Chondrocyte (in vitro differentiated cells): ENCODE data around the gene ARAP1. TPM values are rescaled to one million over a fixed set of nuclear protein-coding genes. Genes with fewer than 3 reads are reported as not detected.

Source experiments
- DNase-seq: peaks from one replicate; pipeline ENCODE4 v3.0.0; 2021; ENCODE audit warnings: mixed read lengths, low spot score
- H3K27ac Mint-ChIP-seq: one replicate; pipeline ENCODE4 v1.8.0; 2021; ENCODE audit warnings: mild to moderate bottlenecking, moderate library complexity, mixed read lengths; ENCODE audit not compliant: unreplicated experiment
- H3K27me3 Mint-ChIP-seq: 2 replicates; pipeline ENCODE4 v1.8.0; 2021; ENCODE audit warnings: low read depth, mixed read lengths
- H3K36me3 Mint-ChIP-seq: 2 replicates; pipeline ENCODE4 v1.8.0; 2021; ENCODE audit warnings: low read depth, mixed read lengths
- H3K4me1 Mint-ChIP-seq: 2 replicates; pipeline ENCODE4 v1.8.0; 2021; ENCODE audit warnings: low read depth, mild to moderate bottlenecking, mixed read lengths
- H3K4me3 Mint-ChIP-seq: one replicate; pipeline ENCODE4 v1.8.0; 2021; ENCODE audit warnings: mild to moderate bottlenecking, moderate library complexity, mixed read lengths; ENCODE audit not compliant: unreplicated experiment
- H3K9me3 Mint-ChIP-seq: 2 replicates; pipeline ENCODE4 v1.8.0; 2021; ENCODE audit warnings: low read depth, mixed read lengths
- long read RNA-seq: library from polyadenylated mRNA; stranded (forward); transcript quantifications from one replicate; pipeline ENCODE4 v2.0.0, GENCODE V29; 2021
- total RNA-seq: library from RNA; stranded (reverse); gene quantifications from 3 replicates; pipeline ENCODE4 v1.2.1, GENCODE V29; 2021
- TF ChIP-seq, protein P1 (sequence below): fragments of 200-600 bp; sonication (generic); IDR thresholded peaks from 2 replicates; pipeline ENCODE4 v1.5.0; 2021; ENCODE audit warnings: antibody characterized with exemption, mild to moderate bottlenecking, moderate library complexity

The ARAP1 gene
- total RNA-seq: 45.3 to 67.4 TPM (median 48.1 TPM) in 3 replicates
- long read RNA-seq, full-length matches to known transcripts: 29 of 101 reads
- long read RNA-seq, partial matches to known transcripts: 33 of 101 reads
- long read RNA-seq, other reads (novel, unspliced or antisense): 39 of 101 reads

DNA sequence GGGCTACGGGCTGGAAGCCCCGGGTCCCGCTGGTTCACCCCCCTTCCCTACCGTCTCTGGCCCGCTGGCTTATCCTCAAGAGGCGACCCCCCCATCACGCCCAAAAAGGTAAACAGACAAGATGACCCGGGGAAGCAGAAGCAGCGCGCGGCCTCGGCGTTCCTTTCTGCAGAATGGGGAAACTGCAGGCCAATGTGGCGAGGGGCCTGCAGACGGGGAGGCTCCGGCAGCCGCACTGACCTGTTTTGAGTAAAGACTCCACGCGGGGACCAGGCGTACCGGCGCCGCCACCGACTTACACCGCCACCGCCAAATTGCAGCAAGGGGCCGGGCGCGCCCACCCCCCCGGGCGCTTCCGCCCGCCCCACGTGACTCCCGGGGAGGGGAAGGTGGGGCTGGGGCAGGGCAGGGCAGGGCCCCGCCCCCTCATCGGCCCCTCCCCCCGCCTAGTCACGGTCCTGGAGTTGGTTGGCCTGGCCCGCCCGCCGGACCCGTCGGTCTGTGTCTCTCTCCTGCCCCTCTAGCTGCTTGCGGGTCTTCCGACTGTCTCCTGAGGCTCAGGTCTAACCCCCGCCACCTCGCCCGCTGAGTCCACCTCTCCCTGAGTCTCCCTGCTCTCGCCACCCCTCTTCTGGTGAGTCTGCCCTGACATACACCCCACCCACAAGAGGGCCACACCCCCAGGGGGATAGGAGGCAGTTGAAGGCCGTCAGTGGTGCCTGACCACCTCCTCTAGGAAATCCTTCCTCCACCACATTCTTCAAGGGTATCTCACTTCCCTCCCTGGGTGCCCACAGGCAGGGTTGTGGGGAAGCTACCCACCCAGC, at the start of gene ARAP1:
TSS of gene ARAP1 (minus strand) at position 321 of the 827 bp plus-strand sequence. CDS start 25,280 bp downstream, outside the sequence.
- H3K4me1 Mint-ChIP-seq: peaks cover 26% of the 10 kb centered on the region
- peak within 1 kb of the TSS; percentile 96 for H3K4me3 Mint-ChIP-seq
- no peak for DNase-seq
- no peaks in the 10 kb centered on the region for H3K27me3 Mint-ChIP-seq
- H3K27ac Mint-ChIP-seq: peak within 1 kb of the TSS; percentile 91
- TF ChIP-seq, protein P1, sequence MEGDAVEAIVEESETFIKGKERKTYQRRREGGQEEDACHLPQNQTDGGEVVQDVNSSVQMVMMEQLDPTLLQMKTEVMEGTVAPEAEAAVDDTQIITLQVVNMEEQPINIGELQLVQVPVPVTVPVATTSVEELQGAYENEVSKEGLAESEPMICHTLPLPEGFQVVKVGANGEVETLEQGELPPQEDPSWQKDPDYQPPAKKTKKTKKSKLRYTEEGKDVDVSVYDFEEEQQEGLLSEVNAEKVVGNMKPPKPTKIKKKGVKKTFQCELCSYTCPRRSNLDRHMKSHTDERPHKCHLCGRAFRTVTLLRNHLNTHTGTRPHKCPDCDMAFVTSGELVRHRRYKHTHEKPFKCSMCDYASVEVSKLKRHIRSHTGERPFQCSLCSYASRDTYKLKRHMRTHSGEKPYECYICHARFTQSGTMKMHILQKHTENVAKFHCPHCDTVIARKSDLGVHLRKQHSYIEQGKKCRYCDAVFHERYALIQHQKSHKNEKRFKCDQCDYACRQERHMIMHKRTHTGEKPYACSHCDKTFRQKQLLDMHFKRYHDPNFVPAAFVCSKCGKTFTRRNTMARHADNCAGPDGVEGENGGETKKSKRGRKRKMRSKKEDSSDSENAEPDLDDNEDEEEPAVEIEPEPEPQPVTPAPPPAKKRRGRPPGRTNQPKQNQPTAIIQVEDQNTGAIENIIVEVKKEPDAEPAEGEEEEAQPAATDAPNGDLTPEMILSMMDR: no peak
- peaks cover 18% of the 10 kb centered on the region for H3K36me3 Mint-ChIP-seq
- no peaks in the 10 kb centered on the region for H3K9me3 Mint-ChIP-seq

DNA sequence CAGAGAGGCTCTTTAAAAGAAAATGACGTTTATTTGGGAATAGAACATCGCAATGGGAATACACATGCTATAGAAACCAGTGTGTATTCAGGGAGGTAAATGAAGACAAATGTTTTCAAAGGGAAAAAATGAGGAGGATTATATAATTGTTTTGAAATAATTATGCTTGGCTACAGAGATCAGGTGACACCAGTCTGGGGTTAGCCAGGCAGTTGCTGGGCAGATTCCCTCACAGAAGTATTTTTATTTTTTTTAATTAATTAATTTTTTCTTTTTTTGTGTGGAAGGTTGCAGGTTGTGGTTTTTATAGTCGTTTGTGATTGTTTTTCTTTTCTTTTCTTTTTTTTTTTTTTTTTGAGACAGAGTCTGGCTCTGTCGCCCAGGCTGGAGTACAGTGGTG, 47.2 kb upstream of the ARAP1 start:
- H3K36me3 Mint-ChIP-seq: no peaks in the 10 kb centered on the region
- TF ChIP-seq, protein P1: no peak
- no peaks in the 10 kb centered on the region for H3K27me3 Mint-ChIP-seq
- peaks cover 5% of the 10 kb centered on the region for H3K4me1 Mint-ChIP-seq
- no peak overlapping the region for H3K27ac Mint-ChIP-seq
- DNase-seq: no peak
- H3K9me3 Mint-ChIP-seq: no peaks in the 10 kb centered on the region
- H3K4me3 Mint-ChIP-seq: no peak overlapping the region

DNA sequence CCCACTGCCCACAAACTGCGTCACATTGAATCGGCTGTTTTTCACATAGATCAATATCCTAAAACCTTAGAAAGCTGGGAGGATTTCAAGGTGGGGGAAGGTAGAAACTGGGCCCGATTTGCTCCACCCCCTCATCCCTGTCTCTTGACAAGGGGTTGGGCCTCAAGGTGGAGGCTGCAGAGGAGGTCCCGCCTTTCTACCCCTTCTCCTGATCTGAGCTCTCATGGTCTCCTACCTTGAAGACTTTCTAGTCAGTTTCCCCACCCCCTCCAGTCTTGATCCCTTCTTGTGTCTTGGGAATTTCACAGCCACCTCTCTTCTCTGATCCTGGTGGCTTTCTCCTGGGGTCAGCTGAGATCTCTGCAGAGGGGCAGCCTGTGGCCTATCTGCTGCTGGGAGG, 46.2 kb upstream of the ARAP1 start:
- no peaks in the 10 kb centered on the region for H3K27me3 Mint-ChIP-seq
- H3K9me3 Mint-ChIP-seq: no peaks in the 10 kb centered on the region
- H3K4me1 Mint-ChIP-seq: peaks cover 12% of the 10 kb centered on the region
- no peak overlapping the region for H3K4me3 Mint-ChIP-seq
- H3K36me3 Mint-ChIP-seq: no peaks in the 10 kb centered on the region
- no peak for DNase-seq
- TF ChIP-seq, protein P1: no peak
- H3K27ac Mint-ChIP-seq: no peak overlapping the region

DNA sequence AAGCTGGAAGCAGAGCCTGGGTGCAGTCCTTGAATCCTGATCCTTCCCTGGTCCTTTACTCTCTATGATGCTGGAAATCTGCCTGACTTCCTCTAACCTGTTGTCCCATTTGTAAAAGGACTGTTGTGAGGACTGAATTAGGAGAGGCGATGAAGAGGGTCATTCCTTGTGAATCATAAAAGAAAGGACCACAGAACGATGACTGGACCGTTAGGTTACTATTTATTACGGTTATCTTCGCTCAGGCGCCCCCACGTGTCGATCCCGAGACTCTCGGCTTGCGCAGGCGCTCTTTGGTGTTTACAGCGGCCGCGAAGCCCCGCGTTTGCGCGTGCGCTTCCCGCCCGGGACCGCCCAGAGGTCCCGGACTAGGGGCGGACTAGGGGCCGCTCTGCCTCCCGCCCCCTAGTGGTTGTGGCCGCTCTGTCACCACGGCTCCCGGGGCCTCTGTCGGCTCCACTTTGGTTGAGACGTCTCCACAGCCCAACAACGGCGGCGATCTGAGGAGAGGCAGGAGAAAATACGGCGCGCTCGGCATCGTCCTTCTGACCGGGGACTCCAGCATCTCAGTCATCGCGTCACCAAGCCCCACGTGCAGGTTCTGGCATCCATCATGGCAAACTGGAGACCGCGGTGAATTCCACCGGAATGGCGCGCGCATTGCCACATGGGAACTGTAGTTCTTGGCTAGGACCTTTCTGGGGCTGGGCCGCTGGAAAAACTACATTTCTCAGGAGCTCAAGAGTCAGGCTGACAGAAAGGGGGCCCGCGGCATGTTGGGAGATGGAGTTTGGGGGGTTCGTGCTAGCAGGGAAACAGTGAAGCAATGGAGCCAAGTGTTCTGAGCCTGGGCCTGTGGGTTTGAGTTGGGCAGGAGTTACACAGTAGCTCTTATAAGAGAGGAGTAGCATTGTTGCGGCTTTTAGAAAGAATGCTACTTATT, 41.5 kb upstream of the ARAP1 start, which contains the start of gene STARD10:
TSS of gene STARD10 (minus strand) at position 623 of the 943 bp plus-strand sequence. CDS start 12,866 bp downstream, outside the sequence.
- peak within 1 kb of the TSS; percentile 99 for H3K27ac Mint-ChIP-seq
- H3K9me3 Mint-ChIP-seq: no peaks in the 10 kb centered on the region
- no peaks in the 10 kb centered on the region for H3K36me3 Mint-ChIP-seq
- TF ChIP-seq, protein P1: peak; percentile 100
- peak; percentile 97 for DNase-seq
- H3K4me3 Mint-ChIP-seq: peak within 1 kb of the TSS; percentile 93
- no peaks in the 10 kb centered on the region for H3K27me3 Mint-ChIP-seq
- peaks cover 49% of the 10 kb centered on the region for H3K4me1 Mint-ChIP-seq

DNA sequence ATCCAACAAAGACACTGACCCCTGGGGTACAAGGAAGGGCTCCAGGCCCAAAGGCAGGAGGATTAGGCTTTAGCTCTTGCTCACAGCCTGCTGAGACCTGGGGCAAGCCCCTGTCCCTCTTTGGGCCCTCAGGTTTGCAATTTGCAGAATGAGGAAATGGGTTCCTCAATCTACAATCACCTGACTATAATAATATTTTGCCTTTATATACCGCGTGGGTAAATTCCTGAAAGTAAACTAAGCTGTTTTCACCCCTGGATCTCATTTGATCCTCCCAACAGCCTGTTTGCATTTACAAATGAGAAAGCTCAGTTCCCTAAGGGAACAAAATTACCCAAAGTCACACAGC, 40.8 kb upstream of the ARAP1 start:
- Mint-ChIP-seq H3K36me3 (no peaks in the 10 kb centered on the region), H3K27ac (peak overlapping the region; percentile 99), H3K27me3 (no peaks in the 10 kb centered on the region), H3K4me1 (peaks cover 51% of the 10 kb centered on the region), H3K9me3 (no peaks in the 10 kb centered on the region), H3K4me3 (peak overlapping the region; percentile 37)
- no peak for DNase-seq
- TF ChIP-seq, protein P1: no peak
